Esophagus muscularis mucosa (tissue), 4 donors: ENCODE results near the gene DSCAM.

ENCODE experiments used
- CTCF ChIP-seq, 3 experiments: fragments of 200-600 bp in 2 of 3; fragments of 450-650 bp in 1 of 3; sonication (generic) in 2 of 3; IDR thresholded peaks; one replicate each; pipeline ENCODE4 v1.5.1; 2017 to 2019; ENCODE audit warnings: antibody characterized with exemption in 3 of 3, mild to moderate bottlenecking in 2 of 3, moderate library complexity in 1 of 3
- EP300 ChIP-seq: sonication (generic); formaldehyde crosslinking; IDR thresholded peaks from one replicate; pipeline ENCODE4 v1.6.1; 2017; ENCODE audit warnings: antibody characterized with exemption
- POLR2A ChIP-seq: fragments of 450-650 bp; IDR thresholded peaks from one replicate; pipeline ENCODE4 v1.6.1; 2017; ENCODE audit warnings: antibody characterized with exemption, moderate library complexity, mild to moderate bottlenecking, low read depth
- POLR2AphosphoS5 ChIP-seq, 2 donors: sonication (generic); formaldehyde crosslinking; IDR thresholded peaks; one replicate each; pipeline ENCODE4 v1.6.1; 2017; ENCODE audit warnings: antibody characterized with exemption in 2 of 2

GRCh38 chr21:40707656-40708244 is 139.2 kb downstream of the DSCAM start:
- no peak for TF ChIP-seq CTCF (IDR thresholded peaks at IDR 0.05)
- TF ChIP-seq POLR2AphosphoS5 (IDR thresholded peaks at IDR 0.05) = no peak
- no peak for TF ChIP-seq EP300
- no peak for TF ChIP-seq POLR2A
